ENCODE results near the gene MTA3.

The MTA3 gene

GRCh38 chr2:42658306-42658705 lies 89.9 kb downstream of the MTA3 start:
- Mint-ChIP-seq H3K4me1 (peaks cover 32% of the 10 kb centered on the region), H3K9me3 (no peaks in the 10 kb centered on the region), H3K27ac (no peak overlapping the region), H3K4me3 (no peak overlapping the region), H3K27me3 (no peaks in the 10 kb centered on the region)
- DNase-seq = no peak
- ATAC-seq = no peak

- ATAC-seq = no peak
- no peak overlapping the region for H3K4me3 Mint-ChIP-seq
- H3K27ac Mint-ChIP-seq = no peak overlapping the region
- DNase-seq = no peak
- H3K27me3 Mint-ChIP-seq = no peaks in the 10 kb centered on the region
- H3K9me3 Mint-ChIP-seq = no peaks in the 10 kb centered on the region
- H3K4me1 Mint-ChIP-seq = peaks cover 27% of the 10 kb centered on the region
Measured at GRCh38 chr2:42659609-42660008, 91.2 kb downstream of the MTA3 start.

GRCh38 chr2:42663106-42663780 lies 94.8 kb downstream of the MTA3 start:
- H3K27me3 Mint-ChIP-seq = no peaks in the 10 kb centered on the region
- peak; percentile 62 to 70 for DNase-seq
- H3K4me3 Mint-ChIP-seq = no peak overlapping the region
- peaks cover 18% of the 10 kb centered on the region for H3K4me1 Mint-ChIP-seq
- peak overlapping the region in 1 of 2 donors; percentile 72 for H3K27ac Mint-ChIP-seq
- H3K9me3 Mint-ChIP-seq = no peaks in the 10 kb centered on the region
- peak; percentile 96 for ATAC-seq

GRCh38 chr2:42663828-42664227 lies 95.4 kb downstream of the MTA3 start:
- DNase-seq (no peak), ATAC-seq (no peak)
- Mint-ChIP-seq H3K4me1 (peaks cover 18% of the 10 kb centered on the region), H3K9me3 (no peaks in the 10 kb centered on the region), H3K27ac (peak overlapping the region in 1 of 2 donors; percentile 11), H3K27me3 (no peaks in the 10 kb centered on the region), H3K4me3 (no peak overlapping the region)

GRCh38 chr2:42673989-42674579 lies 105.7 kb downstream of the MTA3 start:
- peaks cover 14% of the 10 kb centered on the region for H3K4me1 Mint-ChIP-seq
- H3K27ac Mint-ChIP-seq = no peak overlapping the region
- ATAC-seq = no peak
- no peak for DNase-seq
- H3K9me3 Mint-ChIP-seq = no peaks in the 10 kb centered on the region
- H3K4me3 Mint-ChIP-seq = no peak overlapping the region
- no peaks in the 10 kb centered on the region for H3K27me3 Mint-ChIP-seq

GRCh38 chr2:42675815-42676214 lies 107.4 kb downstream of the MTA3 start:
- ATAC-seq = no peak
- no peak for DNase-seq
- no peaks in the 10 kb centered on the region for H3K27me3 Mint-ChIP-seq
- H3K27ac Mint-ChIP-seq = no peak overlapping the region
- peaks cover 5% of the 10 kb centered on the region for H3K4me1 Mint-ChIP-seq
- no peaks in the 10 kb centered on the region for H3K9me3 Mint-ChIP-seq
- no peak overlapping the region for H3K4me3 Mint-ChIP-seq

- H3K9me3 Mint-ChIP-seq = no peaks in the 10 kb centered on the region
- ATAC-seq (no peak), DNase-seq (no peak)
- H3K4me3 Mint-ChIP-seq = no peak overlapping the region
- peaks cover 5% of the 10 kb centered on the region for H3K4me1 Mint-ChIP-seq
- H3K27ac Mint-ChIP-seq = no peak overlapping the region
- no peaks in the 10 kb centered on the region for H3K27me3 Mint-ChIP-seq
Measured at GRCh38 chr2:42685303-42685702, 116.9 kb downstream of the MTA3 start.

- ATAC-seq (peak; percentile 69), DNase-seq (no peak)
- Mint-ChIP-seq H3K9me3 (no peaks in the 10 kb centered on the region), H3K27me3 (no peaks in the 10 kb centered on the region), H3K27ac (peak overlapping the region; percentile 31 to 89), H3K4me1 (peaks cover 13% of the 10 kb centered on the region), H3K4me3 (no peak overlapping the region)
Measured at GRCh38 chr2:42693013-42693615, 124.7 kb downstream of the MTA3 start.

GRCh38 chr2:42693688-42694479 lies 125.5 kb downstream of the MTA3 start:
- Mint-ChIP-seq H3K9me3 (no peaks in the 10 kb centered on the region), H3K27me3 (no peaks in the 10 kb centered on the region), H3K27ac (no peak overlapping the region), H3K4me1 (peaks cover 13% of the 10 kb centered on the region), H3K4me3 (no peak overlapping the region)
- DNase-seq = no peak
- no peak for ATAC-seq

- H3K27me3 Mint-ChIP-seq = no peaks in the 10 kb centered on the region
- peaks cover 8% of the 10 kb centered on the region for H3K4me1 Mint-ChIP-seq
- no peaks in the 10 kb centered on the region for H3K9me3 Mint-ChIP-seq
- no peak overlapping the region for H3K27ac Mint-ChIP-seq
- no peak for ATAC-seq
- H3K4me3 Mint-ChIP-seq = no peak overlapping the region
- no peak for DNase-seq
Measured at GRCh38 chr2:42696987-42697386, 128.6 kb downstream of the MTA3 start.

- Mint-ChIP-seq H3K27ac (no peak overlapping the region), H3K9me3 (no peaks in the 10 kb centered on the region), H3K4me1 (no peaks in the 10 kb centered on the region), H3K4me3 (no peak overlapping the region), H3K27me3 (no peaks in the 10 kb centered on the region)
- ATAC-seq (no peak), DNase-seq (no peak)
Measured at GRCh38 chr2:42698940-42699339, 130.5 kb downstream of the MTA3 start.

GRCh38 chr2:42706836-42707235 lies 138.4 kb downstream of the MTA3 start:
- no peaks in the 10 kb centered on the region for H3K4me1 Mint-ChIP-seq
- no peak for DNase-seq
- H3K4me3 Mint-ChIP-seq = no peak overlapping the region
- no peak for ATAC-seq
- no peak overlapping the region for H3K27ac Mint-ChIP-seq
- no peaks in the 10 kb centered on the region for H3K27me3 Mint-ChIP-seq
- no peaks in the 10 kb centered on the region for H3K9me3 Mint-ChIP-seq

- Mint-ChIP-seq H3K4me1 (no peaks in the 10 kb centered on the region), H3K9me3 (no peaks in the 10 kb centered on the region), H3K27me3 (no peaks in the 10 kb centered on the region), H3K4me3 (no peak overlapping the region), H3K27ac (peak overlapping the region in 1 of 2 donors; percentile 30)
- DNase-seq (no peak), ATAC-seq (no peak)
Measured at GRCh38 chr2:42708179-42708578, 139.7 kb downstream of the MTA3 start.

GRCh38 chr2:42711896-42712295 lies 143.5 kb downstream of the MTA3 start:
- ATAC-seq (no peak), DNase-seq (no peak)
- Mint-ChIP-seq H3K4me3 (no peak overlapping the region), H3K27me3 (no peaks in the 10 kb centered on the region), H3K4me1 (no peaks in the 10 kb centered on the region), H3K27ac (no peak overlapping the region), H3K9me3 (no peaks in the 10 kb centered on the region)

- Mint-ChIP-seq H3K27ac (no peak overlapping the region), H3K27me3 (no peaks in the 10 kb centered on the region)
- no peak for DNase-seq
Measured at GRCh38 chr2:42712934-42713333, 144.5 kb downstream of the MTA3 start.

GRCh38 chr2:42713920-42714319 lies 145.5 kb downstream of the MTA3 start:
- Mint-ChIP-seq H3K27ac (no peak overlapping the region), H3K4me1 (no peaks in the 10 kb centered on the region)
- ATAC-seq = no peak

More at GRCh38 chr2:42712934-42713333, 144.5 kb downstream of the MTA3 start:
- Mint-ChIP-seq H3K4me1 (no peaks in the 10 kb centered on the region), H3K4me3 (no peak overlapping the region), H3K9me3 (no peaks in the 10 kb centered on the region)
- ATAC-seq = no peak

More at GRCh38 chr2:42713920-42714319, 145.5 kb downstream of the MTA3 start:
- no peak for DNase-seq
- H3K9me3 Mint-ChIP-seq = no peaks in the 10 kb centered on the region
- H3K4me3 Mint-ChIP-seq = no peak overlapping the region
- no peaks in the 10 kb centered on the region for H3K27me3 Mint-ChIP-seq
